ENCODE data around the gene NEURL1. TPM values are rescaled to one million over a fixed set of nuclear protein-coding genes. Genes with fewer than 3 reads are reported as not detected.
A peak's percentile ranks its signal among the peaks of the same experiment; 100 is the strongest.

Gene NEURL1
- total RNA-seq, 4 donors from 2014 or later: 0.39 to 0.60 TPM; not detected in 2

DNA sequence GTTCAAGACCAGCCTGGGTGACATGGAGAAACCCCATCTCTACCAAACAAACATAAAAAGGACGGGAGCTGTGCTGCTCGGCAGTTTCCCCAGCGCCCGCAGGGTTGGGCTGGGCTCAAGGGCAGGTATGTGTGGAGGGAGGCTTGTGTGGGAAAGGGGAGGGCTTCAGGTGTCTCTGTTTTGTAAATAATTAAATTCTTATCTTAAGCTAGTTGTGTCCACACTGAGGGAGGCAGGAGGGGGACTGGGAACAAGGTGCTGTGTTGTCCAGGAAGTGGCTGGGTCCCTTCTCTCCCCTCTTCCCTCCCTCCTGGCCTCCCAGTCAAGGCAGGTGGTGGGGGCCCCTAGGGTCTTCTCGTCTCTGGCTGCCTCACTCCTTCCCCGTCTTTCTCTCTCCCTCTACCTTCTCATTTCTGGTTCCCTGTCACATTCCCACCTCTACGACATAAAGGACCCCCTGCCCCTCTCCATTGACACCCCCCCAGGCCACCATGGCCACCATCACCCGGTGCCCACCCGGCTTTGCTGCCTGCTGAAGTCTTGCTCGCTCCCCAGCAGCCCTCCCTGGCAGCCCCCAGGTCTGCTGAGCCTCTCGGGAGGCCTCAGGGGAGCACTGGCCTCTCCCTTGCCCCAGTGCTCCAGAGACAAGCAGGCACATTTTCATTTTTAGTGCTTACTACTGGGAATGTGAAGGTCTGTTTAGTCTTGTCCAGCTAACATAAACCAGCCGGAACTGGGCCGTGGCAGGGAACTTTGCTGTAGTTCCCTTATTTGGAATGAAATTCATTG is 19.3 kb downstream of the NEURL1 start:
- Histone ChIP-seq H3K9me3 (no peaks in the 10 kb centered on the region), H3K27me3 (no peaks in the 10 kb centered on the region), H3K27ac (peak overlapping the region in 1 of 4 donors; percentile 3), H3K36me3 (no peaks in the 10 kb centered on the region), H3K4me1 (peaks cover 0 to 6% (median 1%) of the 10 kb centered on the region in 4 donors), H3K4me3 (no peak overlapping the region)
- TF ChIP-seq EP300 (IDR thresholded peaks at IDR 0.05): no peak
- no peak for TF ChIP-seq POLR2A (IDR thresholded peaks at IDR 0.05)
- TF ChIP-seq, protein P1, sequence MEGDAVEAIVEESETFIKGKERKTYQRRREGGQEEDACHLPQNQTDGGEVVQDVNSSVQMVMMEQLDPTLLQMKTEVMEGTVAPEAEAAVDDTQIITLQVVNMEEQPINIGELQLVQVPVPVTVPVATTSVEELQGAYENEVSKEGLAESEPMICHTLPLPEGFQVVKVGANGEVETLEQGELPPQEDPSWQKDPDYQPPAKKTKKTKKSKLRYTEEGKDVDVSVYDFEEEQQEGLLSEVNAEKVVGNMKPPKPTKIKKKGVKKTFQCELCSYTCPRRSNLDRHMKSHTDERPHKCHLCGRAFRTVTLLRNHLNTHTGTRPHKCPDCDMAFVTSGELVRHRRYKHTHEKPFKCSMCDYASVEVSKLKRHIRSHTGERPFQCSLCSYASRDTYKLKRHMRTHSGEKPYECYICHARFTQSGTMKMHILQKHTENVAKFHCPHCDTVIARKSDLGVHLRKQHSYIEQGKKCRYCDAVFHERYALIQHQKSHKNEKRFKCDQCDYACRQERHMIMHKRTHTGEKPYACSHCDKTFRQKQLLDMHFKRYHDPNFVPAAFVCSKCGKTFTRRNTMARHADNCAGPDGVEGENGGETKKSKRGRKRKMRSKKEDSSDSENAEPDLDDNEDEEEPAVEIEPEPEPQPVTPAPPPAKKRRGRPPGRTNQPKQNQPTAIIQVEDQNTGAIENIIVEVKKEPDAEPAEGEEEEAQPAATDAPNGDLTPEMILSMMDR (IDR thresholded peaks at IDR 0.05): no peak
- DNase-seq (ENCODE audit: low spot score in 2 of 2): no peak
- 74 to 80% methylated on average over 13 of the region's 13 CpGs for WGBS, 2 donors

DNA sequence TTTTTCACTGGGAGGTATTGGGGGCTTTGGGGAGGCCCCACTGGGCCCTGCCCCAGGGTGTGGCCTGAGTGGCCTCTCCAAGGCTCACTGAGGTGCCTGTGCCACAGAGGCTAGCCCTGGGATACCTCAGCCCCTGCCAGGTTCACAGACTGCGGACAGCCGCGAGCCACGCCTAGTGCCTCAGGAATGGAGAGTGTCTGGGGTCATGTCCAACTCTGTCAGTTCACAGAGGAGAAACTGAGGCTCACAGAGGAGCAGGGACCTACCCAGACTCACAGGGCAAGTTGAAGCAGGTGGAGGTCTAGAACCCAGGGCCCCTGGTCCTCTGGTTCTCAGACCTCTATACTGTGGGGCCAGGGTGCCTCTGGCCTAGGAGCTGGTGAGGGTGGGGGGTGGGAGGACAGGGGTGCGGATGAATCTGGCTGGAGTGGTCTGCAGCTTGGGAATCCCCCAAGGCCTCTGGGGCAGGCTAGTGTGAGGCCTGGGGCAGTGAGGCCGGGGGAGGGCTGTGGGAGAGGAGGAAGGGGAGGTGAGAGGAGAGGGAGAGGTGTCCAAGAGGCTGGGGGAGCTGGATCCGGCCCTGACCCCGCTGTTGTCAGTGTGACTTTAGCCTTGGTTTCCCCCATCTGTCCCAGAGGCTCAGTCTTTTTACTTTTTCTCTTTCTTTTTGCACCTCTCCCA is 20.0 kb downstream of the NEURL1 start:
- Histone ChIP-seq H3K4me1 (peaks cover 0 to 6% (median 1%) of the 10 kb centered on the region in 4 donors), H3K4me3 (no peak overlapping the region), H3K27ac (peak overlapping the region in 1 of 4 donors; percentile 3), H3K9me3 (no peaks in the 10 kb centered on the region), H3K27me3 (no peaks in the 10 kb centered on the region), H3K36me3 (no peaks in the 10 kb centered on the region)
- DNase-seq (ENCODE audit: low spot score in 2 of 2): no peak
- TF ChIP-seq, protein P1 (IDR thresholded peaks at IDR 0.05): no peak
- TF ChIP-seq EP300 (IDR thresholded peaks at IDR 0.05) (no peak), POLR2A (IDR thresholded peaks at IDR 0.05) (no peak)
- 84% methylated on average over 8 of the region's 8 CpGs for WGBS, 2 donors

DNA sequence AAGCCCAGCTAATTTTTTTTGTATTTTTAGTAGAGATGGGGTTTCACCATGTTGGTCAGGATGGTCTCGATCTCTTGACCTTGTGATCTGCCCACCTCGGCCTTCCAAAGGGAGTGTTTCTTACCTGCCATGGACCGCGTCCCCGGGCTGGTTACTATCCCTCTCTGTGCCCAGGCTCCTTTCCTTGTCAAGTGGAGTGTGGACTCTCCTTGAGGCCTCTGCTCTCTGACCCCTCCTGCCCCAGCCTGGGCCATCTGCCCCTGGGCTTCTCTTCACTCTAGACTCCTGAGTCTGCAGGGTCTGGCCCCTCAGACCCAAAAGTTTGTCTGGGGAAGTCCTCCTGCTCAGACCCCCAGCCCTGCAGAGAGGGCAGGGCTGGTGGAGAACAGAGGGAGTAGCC is 20.7 kb downstream of the NEURL1 start:
- WGBS, 2 donors: 92 to 93% methylated on average over 5 of the region's 5 CpGs
- Histone ChIP-seq H3K4me1 (peaks cover 0 to 6% (median 1%) of the 10 kb centered on the region in 4 donors), H3K4me3 (no peak overlapping the region), H3K9me3 (no peaks in the 10 kb centered on the region), H3K27me3 (no peaks in the 10 kb centered on the region), H3K27ac (no peak overlapping the region), H3K36me3 (no peaks in the 10 kb centered on the region)
- TF ChIP-seq POLR2A (IDR thresholded peaks at IDR 0.05) (no peak), EP300 (IDR thresholded peaks at IDR 0.05) (no peak)
- TF ChIP-seq, protein P1 (IDR thresholded peaks at IDR 0.05): no peak
- no peak for DNase-seq (ENCODE audit: low spot score in 2 of 2)

DNA sequence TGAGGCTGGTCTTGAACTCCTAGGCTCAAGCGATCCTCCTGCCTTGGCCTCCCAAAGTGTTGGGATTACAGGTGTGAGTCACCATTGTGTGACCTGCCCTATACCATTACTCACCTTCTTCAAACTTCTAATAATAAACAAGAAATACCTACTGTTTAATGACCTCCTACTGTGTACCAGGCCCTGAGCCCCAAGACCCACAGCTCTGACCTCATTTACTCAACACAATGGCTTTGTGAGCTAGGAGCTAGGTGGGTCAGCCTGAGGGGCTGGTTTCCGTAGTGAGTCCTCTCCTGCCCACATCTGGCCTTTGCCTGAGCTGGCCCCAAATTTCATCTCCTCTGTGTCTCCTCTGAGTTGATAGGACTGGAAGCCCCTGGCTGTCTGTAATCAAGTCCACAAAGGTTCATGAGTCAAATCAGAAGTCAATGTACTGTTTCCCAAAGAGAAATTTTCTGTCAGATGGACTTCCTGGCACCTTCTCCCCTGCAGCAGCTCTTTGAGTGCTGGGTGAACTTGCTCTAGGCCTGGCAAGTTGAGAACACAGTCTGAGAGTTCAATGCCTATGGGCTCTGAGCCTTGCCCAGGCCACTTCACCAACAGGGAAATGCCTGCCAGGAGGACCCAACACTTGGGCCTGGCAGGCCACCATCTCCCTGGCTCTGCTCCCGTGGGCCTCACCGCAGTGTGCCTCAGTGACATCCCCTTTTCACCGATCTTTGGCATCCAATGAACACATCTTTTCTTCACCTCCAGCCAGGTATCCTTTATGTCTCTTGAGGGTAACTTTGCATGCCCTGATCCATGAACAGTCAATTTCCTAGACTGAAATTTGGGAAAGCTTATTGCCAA is 24.0 kb downstream of the NEURL1 start:
- H3K27ac ChIP-seq: no peak overlapping the region
- TF ChIP-seq, protein P1 (IDR thresholded peaks at IDR 0.05): no peak
- TF ChIP-seq EP300 (IDR thresholded peaks at IDR 0.05) (no peak), POLR2A (IDR thresholded peaks at IDR 0.05) (no peak)
- 92 to 93% methylated on average over 5 of the region's 5 CpGs for WGBS, 2 donors
- peaks cover 0 to 6% (median 1%) of the 10 kb centered on the region in 4 donors for H3K4me1 ChIP-seq
- H3K36me3 ChIP-seq: no peaks in the 10 kb centered on the region
- DNase-seq (ENCODE audit: low spot score in 2 of 2): no peak
- no peak overlapping the region for H3K4me3 ChIP-seq
- H3K9me3 ChIP-seq: no peaks in the 10 kb centered on the region
- no peaks in the 10 kb centered on the region for H3K27me3 ChIP-seq

All from tibial nerve (tissue), 4 donors.